Heart right ventricle (tissue), 16 donors: Measurements from ENCODE around the gene MOGAT1. TPM values are rescaled to one million over a fixed set of nuclear protein-coding genes. Genes with fewer than 3 reads are reported as not detected.
A peak's percentile ranks its signal among the peaks of the same experiment; 100 is the strongest.

Source experiments
- ATAC-seq, 8 donors: fragments of 200-7000 bp; cut with Tn5 transposase; one replicate each; pipeline ENCODE4 v1.9.1; 2020; ENCODE audit warnings: mild to moderate bottlenecking in 8 of 8, moderate library complexity in 8 of 8, moderate number of reproducible peaks in 1 of 8
- DNase-seq, 2 donors: peaks; one replicate each; pipeline ENCODE4 v3.0.0-alpha.2; 2020
- H3K27ac ChIP-seq, 10 donors: fragments of 200-600 bp; sonication (generic) in 2 of 10; one replicate each; pipeline versions ENCODE4 v1.5.0 to v1.8.0; 2020 to 2022; ENCODE audit warnings: mild to moderate bottlenecking in 3 of 10
- H3K27me3 ChIP-seq, 7 donors: fragments of 200-600 bp; one replicate each; pipeline ENCODE4 v1.8.0; 2021 to 2022; ENCODE audit warnings: mild to moderate bottlenecking in 2 of 7
- H3K36me3 ChIP-seq, 9 donors: fragments of 200-600 bp; sonication (generic) in 1 of 9; one replicate each; pipeline versions ENCODE4 v1.5.0 to v1.8.0; 2020 to 2022; ENCODE audit warnings: mild to moderate bottlenecking in 2 of 9
- H3K4me1 ChIP-seq, 9 donors: fragments of 200-600 bp; sonication (generic) in 1 of 9; one replicate each; pipeline versions ENCODE4 v1.5.0 to v1.8.0; 2020 to 2022; ENCODE audit warnings: mild to moderate bottlenecking in 4 of 9
- H3K4me3 ChIP-seq, 10 donors: fragments of 200-600 bp; sonication (generic) in 2 of 10; one replicate each; pipeline versions ENCODE4 v1.5.0 to v1.8.0; 2020 to 2022; ENCODE audit warnings: mild to moderate bottlenecking in 7 of 10, moderate library complexity in 2 of 10
- H3K9me3 ChIP-seq, 11 donors: fragments of 200-600 bp in 10 of 11; sonication (generic) in 2 of 11; one replicate each; pipeline versions ENCODE4 v1.5.0 to v1.8.0; 2013 to 2022; ENCODE audit warnings: mild to moderate bottlenecking in 2 of 11, control low read depth in 1 of 11, moderate library complexity in 1 of 11
- WGBS, 2 donors: extraction: QIAGEN DNeasy Blood & Tissue Kit; methylation state at CpG; one replicate each; pipeline ENCODE4 v1.1.7; 2013; ENCODE audit warnings: inconsistent platforms in 1 of 2; 5-methylcytosine and 5-hydroxymethylcytosine counted together
- intact Hi-C, 10 donors: fragments of 100-400 bp; cut with DNase I; formaldehyde crosslinking; loops; one replicate each; pipeline versions ENCODE4 v1.11.1 to v1.14.2; 2022
- polyA plus RNA-seq, 2 donors: library from polyadenylated mRNA; stranded (reverse); fragments of 200-250 nt; gene quantifications; one replicate each; pipeline ENCODE4 v1.2.3, GENCODE V29; 2013
- total RNA-seq, 10 donors: library from RNA; stranded (reverse); fragmentation: NEBNext Ultra II Directional in 3 of 10; extraction: Animal tissue kit (Norgen Biotek cat#: 25700) in 3 of 10; gene quantifications; one replicate each; pipeline versions ENCODE4 v1.2.1 to v1.2.4, GENCODE V29; 2021 to 2023
- TF ChIP-seq, protein P1 (sequence below), 9 donors: fragments of 200-600 bp; sonication (generic) in 2 of 9; IDR thresholded peaks; one replicate each; pipeline versions ENCODE4 v1.5.0 to v1.8.0; 2021 to 2022; ENCODE audit warnings: antibody characterized with exemption in 9 of 9, mild to moderate bottlenecking in 5 of 9, moderate library complexity in 1 of 9
- donor health status: Arrhythmogenic right ventricular cardiomyopathy.
- donor health status: ischemic (EF 13 %, LVEDD 7.1; RV severe dilation, severe dysfunction).
- donor health status: healthy with polysubstance abuse.
- donor health status: DM: no; HTN: yes; CAD: no.
- donor health status: DM: no; HTN: no; CAD: no.
- donor health status: ischemic (EF 25% LVEDD 6.9; RV normal size, moderate dysfunction).
- donor health status: ischemic (EF 25% LVEDD 5.7; RV mildly dilated, moderate dysfunction).
- donor health status: healthy.
- donor health status: DM: yes; HTN: yes; CAD: no.
- donor health status: Ischemic cardiomyopathy.
- donor health status: ischemic (EF 35%, LVEDD 5.7; RV mildly dilated, moderate dysfunction).
- donor health status: nonischemic (EF 11% LVEDD 7.7; RV severe dilation, severe dysfunction).
- donor health status: DM: yes; HTN: yes; CAD: no.
- donor health status: PGD.
- donor health status: ischemic (EF 29% LVEDD 5.4; RV normal size, mild dysfunction).
- donor health status: nonischemic (EF 23%, LVEDD 6.1; RV moderate dilation, normal function).

MOGAT1 gene
- total and polyA plus RNA-seq, 12 donors: 0.07 to 0.93 (median 0.56) TPM; not detected in 3

- H3K27me3 ChIP-seq: no peaks in the 10 kb centered on the region
- H3K4me1 ChIP-seq: peaks cover 0 to 3% (median 0%) of the 10 kb centered on the region in 9 donors
- intact Hi-C loops: no loop called here
- ATAC-seq: no peak
- H3K9me3 ChIP-seq: peaks cover 0 to 6% (median 0%) of the 10 kb centered on the region in 11 donors
- H3K27ac ChIP-seq: no peak overlapping the region
- no peaks in the 10 kb centered on the region for H3K36me3 ChIP-seq
- DNase-seq: no peak
- no peak overlapping the region for H3K4me3 ChIP-seq
- TF ChIP-seq, protein P1, sequence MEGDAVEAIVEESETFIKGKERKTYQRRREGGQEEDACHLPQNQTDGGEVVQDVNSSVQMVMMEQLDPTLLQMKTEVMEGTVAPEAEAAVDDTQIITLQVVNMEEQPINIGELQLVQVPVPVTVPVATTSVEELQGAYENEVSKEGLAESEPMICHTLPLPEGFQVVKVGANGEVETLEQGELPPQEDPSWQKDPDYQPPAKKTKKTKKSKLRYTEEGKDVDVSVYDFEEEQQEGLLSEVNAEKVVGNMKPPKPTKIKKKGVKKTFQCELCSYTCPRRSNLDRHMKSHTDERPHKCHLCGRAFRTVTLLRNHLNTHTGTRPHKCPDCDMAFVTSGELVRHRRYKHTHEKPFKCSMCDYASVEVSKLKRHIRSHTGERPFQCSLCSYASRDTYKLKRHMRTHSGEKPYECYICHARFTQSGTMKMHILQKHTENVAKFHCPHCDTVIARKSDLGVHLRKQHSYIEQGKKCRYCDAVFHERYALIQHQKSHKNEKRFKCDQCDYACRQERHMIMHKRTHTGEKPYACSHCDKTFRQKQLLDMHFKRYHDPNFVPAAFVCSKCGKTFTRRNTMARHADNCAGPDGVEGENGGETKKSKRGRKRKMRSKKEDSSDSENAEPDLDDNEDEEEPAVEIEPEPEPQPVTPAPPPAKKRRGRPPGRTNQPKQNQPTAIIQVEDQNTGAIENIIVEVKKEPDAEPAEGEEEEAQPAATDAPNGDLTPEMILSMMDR (IDR thresholded peaks at IDR 0.05): no peak
Observed at GRCh38 chr2:222724208-222724607, 52.8 kb downstream of the MOGAT1 start.

DNA sequence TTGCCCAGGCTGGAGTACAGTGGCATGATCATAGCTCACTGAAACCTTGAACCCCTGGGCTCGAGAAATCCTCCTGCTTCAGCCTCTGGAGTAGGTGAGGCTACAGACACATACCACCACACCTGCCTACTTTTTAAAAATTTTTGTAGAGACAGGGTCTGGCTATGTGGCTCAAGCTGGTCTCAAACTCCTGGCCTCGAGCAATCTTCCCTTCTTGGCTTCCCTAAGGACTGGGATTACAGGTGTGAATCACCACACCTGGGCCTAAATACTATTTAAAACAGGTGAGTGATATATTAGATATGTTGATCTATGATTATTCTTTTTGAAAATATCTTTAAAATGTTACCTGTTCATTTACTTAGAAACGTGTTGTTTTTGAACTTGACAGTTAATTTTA, 57.2 kb downstream of the MOGAT1 start:
- Histone ChIP-seq H3K4me1 (peaks cover 0 to 16% (median 3%) of the 10 kb centered on the region in 9 donors), H3K36me3 (no peaks in the 10 kb centered on the region), H3K9me3 (peaks cover 0 to 7% (median 0%) of the 10 kb centered on the region in 11 donors), H3K27me3 (no peaks in the 10 kb centered on the region), H3K27ac (no peak overlapping the region), H3K4me3 (no peak overlapping the region)
- TF ChIP-seq, protein P1 (IDR thresholded peaks at IDR 0.05): no peak
- DNase-seq (no peak), ATAC-seq (no peak)
- WGBS, 2 donors: 96 to 97% methylated on average over 3 of the region's 3 CpGs
- intact Hi-C loops: no loop called here

DNA sequence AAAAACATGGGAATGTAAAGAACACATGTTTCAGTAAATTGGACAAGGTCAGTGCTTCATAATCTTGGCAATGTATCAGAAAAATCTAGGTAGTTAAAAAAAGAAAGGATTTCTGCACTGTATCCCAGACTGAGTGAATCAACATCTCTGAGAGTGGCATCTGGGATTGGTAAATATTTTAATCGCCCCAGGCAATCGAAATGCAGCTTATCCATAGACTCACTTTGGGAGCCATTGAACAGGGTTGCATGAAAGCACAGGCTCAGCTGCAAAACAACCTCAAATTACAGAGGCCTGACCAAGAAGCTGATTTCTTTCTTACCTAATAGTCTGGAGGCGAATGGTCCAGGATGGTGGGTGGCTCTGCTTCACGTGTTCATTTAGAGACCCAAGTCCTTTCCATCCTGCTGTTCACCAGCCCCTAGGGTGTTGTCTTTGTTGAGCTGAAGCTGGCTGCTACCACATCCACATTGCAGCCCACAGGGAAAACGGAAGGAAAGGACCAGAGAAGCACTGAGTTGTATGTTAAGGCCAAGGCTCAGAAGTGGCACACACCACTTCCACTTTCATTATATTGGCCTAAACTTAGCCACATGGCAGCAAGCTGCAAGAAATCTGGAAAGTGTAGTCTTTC, 59.0 kb downstream of the MOGAT1 start:
- intact Hi-C loops: no loop called here
- Histone ChIP-seq H3K4me1 (peaks cover 0 to 29% (median 12%) of the 10 kb centered on the region in 9 donors), H3K9me3 (peaks cover 0 to 7% (median 0%) of the 10 kb centered on the region in 11 donors), H3K27me3 (no peaks in the 10 kb centered on the region), H3K4me3 (no peak overlapping the region), H3K36me3 (no peaks in the 10 kb centered on the region), H3K27ac (no peak overlapping the region)
- TF ChIP-seq, protein P1 (IDR thresholded peaks at IDR 0.05): no peak
- ATAC-seq (peak in 1 of 8 donors; percentile 40), DNase-seq (no peak)
- WGBS, 2 donors: 78 to 79% methylated on average over 5 of the region's 5 CpGs

- Histone ChIP-seq H3K9me3 (peaks cover 0 to 7% (median 0%) of the 10 kb centered on the region in 11 donors), H3K4me1 (peaks cover 0 to 34% (median 15%) of the 10 kb centered on the region in 9 donors), H3K36me3 (no peaks in the 10 kb centered on the region), H3K27ac (no peak overlapping the region), H3K4me3 (no peak overlapping the region), H3K27me3 (no peaks in the 10 kb centered on the region)
- TF ChIP-seq, protein P1 (IDR thresholded peaks at IDR 0.05): no peak
- 74 to 100% methylated on average over 2 of the region's 2 CpGs for WGBS, 2 donors
- peak in 1 of 8 donors; percentile 38 for ATAC-seq
- DNase-seq: no peak
- intact Hi-C loops: no loop called here
Observed at GRCh38 chr2:222731201-222731621, 59.8 kb downstream of the MOGAT1 start.
